GM04503 (cell line): Measurements from ENCODE around the gene FKBP1B.
"Not testable (repeated sequence)": the region's sequence is repeated elsewhere in the genome, so short reads cannot be mapped to it uniquely, and the experiment has no call there.

Source experiments
- DNase-seq: peaks from one replicate; pipeline ENCODE4 v3.0.0-alpha.2; 2012; ENCODE audit warnings: low read depth

Gene FKBP1B

GRCh38 chr2:24072259-24072658 lies 22.7 kb downstream of the FKBP1B start:
- DNase-seq = no peak

GRCh38 chr2:24073816-24074215 lies 24.3 kb downstream of the FKBP1B start:
- no peak for DNase-seq

GRCh38 chr2:24075259-24075658 lies 25.7 kb downstream of the FKBP1B start:
- DNase-seq = no peak

GRCh38 chr2:24075915-24076848 lies 26.6 kb downstream of the FKBP1B start, which contains the start of gene SF3B6:
Gene SF3B6, minus strand, starts transcription at chr2:24076326. Its CDS starts 97 bp downstream, at chr2:24076229.
- DNase-seq = peak; percentile 93

- no peak for DNase-seq
These were observed 27.5 kb downstream of the FKBP1B start for GRCh38 chr2:24076849-24077534.

- no peak for DNase-seq
These were observed 28.0 kb downstream of the FKBP1B start for GRCh38 chr2:24077535-24077877.

- DNase-seq = no peak
These were observed 28.3 kb downstream of the FKBP1B start for GRCh38 chr2:24077879-24078278.

GRCh38 chr2:24080701-24081100 lies 31.2 kb downstream of the FKBP1B start:
- DNase-seq = no peak

- DNase-seq = no peak
These were observed 33.4 kb downstream of the FKBP1B start for GRCh38 chr2:24082787-24083566.

- peak; percentile 39 for DNase-seq
These were observed 34.2 kb downstream of the FKBP1B start for GRCh38 chr2:24083567-24084385.

- DNase-seq = peak; percentile 54
These were observed 35.1 kb downstream of the FKBP1B start, which contains the start of gene TP53I3 for GRCh38 chr2:24084386-24085199. Gene TP53I3, minus strand, starts transcription at chr2:24084834. Its CDS starts 508 bp downstream, at chr2:24084326.

GRCh38 chr2:24085200-24085489 lies 35.6 kb downstream of the FKBP1B start:
- no peak for DNase-seq

GRCh38 chr2:24086241-24086640 lies 36.7 kb downstream of the FKBP1B start:
- no peak for DNase-seq

GRCh38 chr2:24087032-24087431 lies 37.5 kb downstream of the FKBP1B start:
- DNase-seq = no peak

GRCh38 chr2:24088821-24089359 lies 39.3 kb downstream of the FKBP1B start:
- no peak for DNase-seq

- not testable (repeated sequence) for DNase-seq
These were observed 43.7 kb downstream of the FKBP1B start for GRCh38 chr2:24093270-24093669.

- not testable (repeated sequence) for DNase-seq
These were observed 45.7 kb downstream of the FKBP1B start for GRCh38 chr2:24095171-24095677.

GRCh38 chr2:24100732-24101131 lies 51.2 kb downstream of the FKBP1B start:
- DNase-seq = not testable (repeated sequence)

- DNase-seq = no peak
These were observed 52.5 kb downstream of the FKBP1B start for GRCh38 chr2:24101992-24102391.

GRCh38 chr2:24102677-24103076 lies 53.1 kb downstream of the FKBP1B start:
- DNase-seq = no peak
